GM12873 (cell line): Measurements from ENCODE around the gene CPSF3.

Source experiments
- CTCF ChIP-seq: IDR thresholded peaks from 2 replicates; pipeline ENCODE4 v1.5.1; 2012; ENCODE audit warnings: low read depth, mild to moderate bottlenecking, moderate library complexity, low read length, control low read depth; ENCODE audit not compliant: insufficient read depth; ENCODE audit errors: missing control alignments

The CPSF3 gene

GRCh38 chr2:9380702-9381628 is 42.5 kb upstream of the CPSF3 start:
- TF ChIP-seq CTCF, result no peak

- TF ChIP-seq CTCF, result no peak
Observed at GRCh38 chr2:9382604-9383235, 40.7 kb upstream of the CPSF3 start.

GRCh38 chr2:9384521-9384920 is 38.9 kb upstream of the CPSF3 start:
- no peak for TF ChIP-seq CTCF

GRCh38 chr2:9385841-9386240 is 37.6 kb upstream of the CPSF3 start:
- no peak for TF ChIP-seq CTCF

GRCh38 chr2:9388199-9388681 is 35.2 kb upstream of the CPSF3 start:
- TF ChIP-seq CTCF, result no peak

- no peak for TF ChIP-seq CTCF
Observed at GRCh38 chr2:9388950-9389911, 34.2 kb upstream of the CPSF3 start.
